K562 (cell line): Measurements from ENCODE around the gene SELPLG. TPM values are rescaled to one million over a fixed set of nuclear protein-coding genes. Genes with fewer than 3 reads are reported as not detected.
A peak's percentile ranks its signal among the peaks of the same experiment; 100 is the strongest.

ENCODE experiments used
- ARNT ChIP-seq, 2 experiments: fragments of 450-650 bp; IDR thresholded peaks; 2 replicates each; pipeline ENCODE4 v1.6.1; 2016; ENCODE audit warnings: mild to moderate bottlenecking in 1 of 2
- BCOR ChIP-seq: fragments of 450-650 bp; IDR thresholded peaks from 2 replicates; pipeline ENCODE4 v1.6.1; 2016
- BRD9 ChIP-seq: fragments of 450-650 bp; IDR thresholded peaks from 2 replicates; pipeline ENCODE4 v1.6.1; 2018; ENCODE audit warnings: low read depth; ENCODE audit not compliant: partially characterized antibody
- CC2D1A ChIP-seq: fragments of 450-650 bp; IDR thresholded peaks from 2 replicates; pipeline ENCODE4 v1.6.1; 2017; ENCODE audit warnings: mild to moderate bottlenecking
- CEBPB ChIP-seq: fragments of 450-650 bp; IDR thresholded peaks from 2 replicates; pipeline ENCODE4 v1.6.1; 2016; ENCODE audit warnings: missing genetic modification characterization, missing compliant biosample characterization
- DPF2 ChIP-seq: fragments of 450-650 bp; IDR thresholded peaks from 2 replicates; pipeline ENCODE4 v1.6.1; 2016
- EP300 ChIP-seq: IDR thresholded peaks from 2 replicates; pipeline ENCODE4 v1.6.1; 2012; ENCODE audit warnings: low read length, improper control_type of control experiment
- EP400 ChIP-seq: fragments of 450-650 bp; IDR thresholded peaks from 2 replicates; pipeline ENCODE4 v1.6.1; 2017; ENCODE audit warnings: antibody characterized with exemption, mild to moderate bottlenecking, moderate library complexity
- ETV1 ChIP-seq: fragments of 450-650 bp; conservative IDR thresholded peaks from 2 replicates; pipeline ENCODE4 v1.6.1; 2016; ENCODE audit warnings: missing genetic modification characterization, control low read depth, low read depth, missing compliant biosample characterization
- ETV5 ChIP-seq: sonication (generic); formaldehyde crosslinking; IDR thresholded peaks from 2 replicates; pipeline ENCODE4 v1.4.0; 2020; ENCODE audit warnings: low read depth, mild to moderate bottlenecking, missing genetic modification reagents
- FOSL1 ChIP-seq: fragments of 200-800 bp; sonication (Bioruptor generic); conservative IDR thresholded peaks from 2 replicates; pipeline ENCODE4 v1.6.1; 2016; ENCODE audit warnings: missing genetic modification characterization, missing compliant biosample characterization
- FOXK2 ChIP-seq, 2 experiments: fragments of 450-650 bp; IDR thresholded peaks in 1 of 2; conservative IDR thresholded peaks in 1 of 2; 2 replicates each; pipeline ENCODE4 v1.6.1; 2016; ENCODE audit warnings: low read depth in 2 of 2, mild to moderate bottlenecking in 1 of 2
- HMBOX1 ChIP-seq: sonication (generic); IDR thresholded peaks from 2 replicates; pipeline ENCODE4 v1.6.1; 2016
- HNRNPL ChIP-seq: fragments of 200-400 bp; formaldehyde crosslinking; IDR thresholded peaks from 2 replicates; pipeline ENCODE4 v1.6.1; 2017; ENCODE audit warnings: low read depth, mild to moderate bottlenecking, low read length
- JUN ChIP-seq, 2 experiments: sonication (generic) in 1 of 2; formaldehyde crosslinking in 1 of 2; IDR thresholded peaks; 2 replicates each; pipeline versions ENCODE4 v1.6.1 to v1.8.0; 2012 to 2022; ENCODE audit warnings: borderline replicate concordance in 2 of 2, mild to moderate bottlenecking in 2 of 2, improper control_type of control experiment in 1 of 2, low read depth in 1 of 2, low read length in 1 of 2, missing genetic modification reagents in 1 of 2
- MAFK ChIP-seq: IDR thresholded peaks from 2 replicates; pipeline ENCODE4 v1.6.1; 2011; ENCODE audit warnings: low read length, improper control_type of control experiment
- NBN ChIP-seq: fragments of 450-650 bp; IDR thresholded peaks from 2 replicates; pipeline ENCODE4 v1.6.1; 2016; ENCODE audit warnings: low read depth, mild to moderate bottlenecking
- RFX5 ChIP-seq: IDR thresholded peaks from 2 replicates; pipeline ENCODE4 v1.6.1; 2011; ENCODE audit warnings: low read depth, mild to moderate bottlenecking, improper control_type of control experiment, low read length
- SNAPC5 ChIP-seq: fragments of 250-450 bp; sonication (Bioruptor Pico); IDR thresholded peaks from 2 replicates; pipeline ENCODE4 v1.8.0; 2021; ENCODE audit warnings: moderate library complexity, mild to moderate bottlenecking, inconsistent platforms
- SOX6 ChIP-seq: fragments of 450-650 bp; IDR thresholded peaks from 2 replicates; pipeline ENCODE4 v1.6.1; 2014; ENCODE audit warnings: mild to moderate bottlenecking
- U2AF2 ChIP-seq: fragments of 200-400 bp; formaldehyde crosslinking; optimal IDR thresholded peaks from 2 replicates; pipeline ENCODE3; 2017; ENCODE audit warnings: low read depth, mild to moderate bottlenecking, low read length
- ZZZ3 ChIP-seq: fragments of 450-650 bp; IDR thresholded peaks from 2 replicates; pipeline ENCODE4 v1.6.1; 2016; ENCODE audit warnings: antibody characterized with exemption, mild to moderate bottlenecking, moderate library complexity
- polyA plus RNA-seq, 8 experiments: library from polyadenylated mRNA; depleted of rRNA in 4 of 8; stranded (reverse) in 5 of 8; unstranded in 3 of 8; fragments of >200 nt; fragmentation: Nextera tagmentation in 2 of 8; fragmentation: Illumina TruSeq in 1 of 8; extraction: Ambion mirVana in 2 of 8; extraction: Trizol in 1 of 8; gene quantifications; 2 replicates each; pipeline versions ENCODE4 v1.2.1 to v1.2.3, GENCODE V29; 2011 to 2014; ENCODE audit warnings: inconsistent platforms in 1 of 8, missing spikeins in 1 of 8
- total RNA-seq, 7 experiments: library from RNA; depleted of rRNA in 6 of 7; stranded (reverse); fragments of >200 nt in 6 of 7; fragmentation: Illumina TruSeq in 2 of 7; extraction: Trizol in 2 of 7; gene quantifications; 2 replicates each; pipeline versions ENCODE4 v1.2.1 to v1.2.3, GENCODE V29; 2011 to 2021; ENCODE audit warnings: low replicate concordance in 1 of 7
- TF ChIP-seq, protein P1 (sequence below), 3 experiments: IDR thresholded peaks in 2 of 3; conservative IDR thresholded peaks in 1 of 3; 2 replicates each; pipeline ENCODE4 v1.5.1; 2011 to 2012; ENCODE audit warnings: low read length in 3 of 3, mild to moderate bottlenecking in 3 of 3, control low read depth in 2 of 3, improper control_type of control experiment in 1 of 3, inconsistent platforms in 1 of 3, low read depth in 1 of 3, mixed read lengths in 1 of 3, moderate library complexity in 1 of 3; ENCODE audit not compliant: insufficient read depth in 2 of 3
- TF ChIP-seq, protein P2 (sequence below), 2 experiments: fragments of 450-650 bp; IDR thresholded peaks; 2 replicates each; pipeline ENCODE4 v1.6.1; 2016

SELPLG gene
- total and polyA plus RNA-seq, 9 of the 15 experiments (the other 6 are each of a cell fraction or from before 2014, with no cell fraction given) = 0.22 to 10.2 (median 1.7) TPM

GRCh38 chr12:108664338-108665258 is 30.9 kb upstream of the SELPLG start (continued):
- TF ChIP-seq ETV5 (CRISPR knock-in tag) = 0 out of 2 replicates have a peak, but pooled peaks have one; percentile 23
- TF ChIP-seq FOXK2 (conservative IDR thresholded peaks at IDR 0.05 in 1 of 2, IDR thresholded peaks at IDR 0.05 in 1 of 2; ENCODE audit: low read depth in 2 of 2) = 0 out of 4 replicates have a peak, but pooled peaks of 1 of the 2 experiments have one; percentile 24
- TF ChIP-seq DPF2 = peak; percentile 63; the same call in 1 of the 2 replicates
- 0 out of 2 replicates have a peak, but pooled peaks have one; percentile 13 for TF ChIP-seq MAFK
- 0 out of 2 replicates have a peak, but pooled peaks have one; percentile 60 for TF ChIP-seq JUN (IDR thresholded peaks at IDR 0.05; ENCODE audit: borderline replicate concordance, low read depth, low read length)
- no peak for TF ChIP-seq JUN (CRISPR knock-in tag; IDR thresholded peaks at IDR 0.05; ENCODE audit: borderline replicate concordance)
- no peak for TF ChIP-seq RFX5
- TF ChIP-seq ZZZ3 = no peak; the same call in 1 of the 2 replicates
- peak; percentile 81 for TF ChIP-seq FOSL1 (tag)
- TF ChIP-seq, protein P1, sequence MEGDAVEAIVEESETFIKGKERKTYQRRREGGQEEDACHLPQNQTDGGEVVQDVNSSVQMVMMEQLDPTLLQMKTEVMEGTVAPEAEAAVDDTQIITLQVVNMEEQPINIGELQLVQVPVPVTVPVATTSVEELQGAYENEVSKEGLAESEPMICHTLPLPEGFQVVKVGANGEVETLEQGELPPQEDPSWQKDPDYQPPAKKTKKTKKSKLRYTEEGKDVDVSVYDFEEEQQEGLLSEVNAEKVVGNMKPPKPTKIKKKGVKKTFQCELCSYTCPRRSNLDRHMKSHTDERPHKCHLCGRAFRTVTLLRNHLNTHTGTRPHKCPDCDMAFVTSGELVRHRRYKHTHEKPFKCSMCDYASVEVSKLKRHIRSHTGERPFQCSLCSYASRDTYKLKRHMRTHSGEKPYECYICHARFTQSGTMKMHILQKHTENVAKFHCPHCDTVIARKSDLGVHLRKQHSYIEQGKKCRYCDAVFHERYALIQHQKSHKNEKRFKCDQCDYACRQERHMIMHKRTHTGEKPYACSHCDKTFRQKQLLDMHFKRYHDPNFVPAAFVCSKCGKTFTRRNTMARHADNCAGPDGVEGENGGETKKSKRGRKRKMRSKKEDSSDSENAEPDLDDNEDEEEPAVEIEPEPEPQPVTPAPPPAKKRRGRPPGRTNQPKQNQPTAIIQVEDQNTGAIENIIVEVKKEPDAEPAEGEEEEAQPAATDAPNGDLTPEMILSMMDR (IDR thresholded peaks at IDR 0.05 in 2 of 3, conservative IDR thresholded peaks at IDR 0.05 in 1 of 3; ENCODE audit: insufficient read depth in 2 of 3, low read depth in 1 of 3, low read length in 3 of 3) = peak; percentile 90 to 96 (median 91)
- TF ChIP-seq U2AF2 = no peak
- TF ChIP-seq CC2D1A = peak; percentile 88
- peak; percentile 12; the same call in 1 of the 2 replicates for TF ChIP-seq EP300
- TF ChIP-seq BRD9 = peak; percentile 81
- no peak for TF ChIP-seq HNRNPL
- 0 out of 2 replicates have a peak, but pooled peaks have one; percentile 22 for TF ChIP-seq ETV1 (tag)
- TF ChIP-seq NBN = peak; percentile 29; the same call in 1 of the 2 replicates
- peak in 1 of 2 experiments; percentile 70; a peak in 1 of 4 replicates for TF ChIP-seq ARNT (IDR thresholded peaks at IDR 0.05)
- no peak for TF ChIP-seq SNAPC5 (CRISPR knock-in tag)
- TF ChIP-seq, protein P2, sequence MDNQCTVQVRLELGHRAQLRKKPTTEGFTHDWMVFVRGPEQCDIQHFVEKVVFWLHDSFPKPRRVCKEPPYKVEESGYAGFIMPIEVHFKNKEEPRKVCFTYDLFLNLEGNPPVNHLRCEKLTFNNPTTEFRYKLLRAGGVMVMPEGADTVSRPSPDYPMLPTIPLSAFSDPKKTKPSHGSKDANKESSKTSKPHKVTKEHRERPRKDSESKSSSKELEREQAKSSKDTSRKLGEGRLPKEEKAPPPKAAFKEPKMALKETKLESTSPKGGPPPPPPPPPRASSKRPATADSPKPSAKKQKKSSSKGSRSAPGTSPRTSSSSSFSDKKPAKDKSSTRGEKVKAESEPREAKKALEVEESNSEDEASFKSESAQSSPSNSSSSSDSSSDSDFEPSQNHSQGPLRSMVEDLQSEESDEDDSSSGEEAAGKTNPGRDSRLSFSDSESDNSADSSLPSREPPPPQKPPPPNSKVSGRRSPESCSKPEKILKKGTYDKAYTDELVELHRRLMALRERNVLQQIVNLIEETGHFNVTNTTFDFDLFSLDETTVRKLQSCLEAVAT (IDR thresholded peaks at IDR 0.05) = 0 out of 4 replicates have a peak, but pooled peaks of 1 of the 2 experiments have one; percentile 45
- TF ChIP-seq HMBOX1 = peak; percentile 23; the same call in 1 of the 2 replicates
- TF ChIP-seq SOX6 = peak; percentile 39; the same call in 1 of the 2 replicates
- peak; percentile 36; the same call in 1 of the 2 replicates for TF ChIP-seq EP400
- TF ChIP-seq BCOR = peak; percentile 21; the same call in 1 of the 2 replicates
- TF ChIP-seq CEBPB (tag) = peak; percentile 89
